ENCODE measurements around the gene P2RX3. TPM values are rescaled to one million over a fixed set of nuclear protein-coding genes. Genes with fewer than 3 reads are reported as not detected.

P2RX3 gene
- total RNA-seq, 2 experiments from 2014 or later: not detected

DNA sequence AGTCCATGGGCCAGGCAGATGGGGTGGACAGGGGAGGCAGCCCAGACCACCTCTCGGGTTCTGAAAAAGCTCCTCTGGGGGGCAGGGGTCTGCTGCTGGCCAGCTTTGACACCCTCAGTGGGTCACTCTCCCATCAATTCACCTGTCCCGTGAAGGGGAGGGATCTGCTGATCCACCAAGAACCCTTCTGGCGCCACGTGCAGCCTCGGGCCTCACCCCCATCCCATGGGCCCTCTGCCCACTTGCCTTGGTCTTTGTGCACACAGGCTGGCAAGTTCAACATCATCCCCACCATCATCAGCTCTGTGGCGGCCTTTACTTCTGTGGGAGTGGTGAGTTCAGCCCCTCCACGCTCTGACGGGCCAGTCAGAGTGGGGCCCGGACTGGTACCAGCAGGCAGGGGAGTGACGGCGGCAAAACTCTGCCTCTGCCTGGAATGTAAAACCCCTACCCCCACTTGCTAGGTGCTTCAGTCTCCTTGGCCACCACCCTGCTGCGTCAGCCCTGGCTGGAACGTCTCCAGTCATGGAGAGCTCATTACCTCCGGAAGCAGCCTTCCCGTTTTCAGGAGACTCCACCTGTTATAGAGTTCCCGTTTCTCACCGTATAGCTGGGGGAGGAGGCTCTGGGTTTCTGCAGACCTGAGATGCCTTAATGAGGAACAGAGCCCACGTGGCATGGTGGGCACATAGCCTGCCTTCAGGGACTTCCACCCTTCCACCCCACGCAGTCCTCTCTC lies 30.1 kb downstream of the P2RX3 start:
- H3K9me3 Mint-ChIP-seq: no peaks in the 10 kb centered on the region
- no peak overlapping the region for H3K4me3 Mint-ChIP-seq
- no peaks in the 10 kb centered on the region for H3K4me1 Mint-ChIP-seq (ENCODE audit: low read depth)
- ChIA-PET CTCF (interaction anchor here (1.2 to 1.8 kb wide), 2 partner anchors 18 to 23 kb away, joined by 3 to 4 read pairs; no protein-coding TSS in a partner anchor), POLR2A (no interaction called here)
- H3K27me3 Mint-ChIP-seq: no peaks in the 10 kb centered on the region
- no peak overlapping the region for H3K27ac Mint-ChIP-seq
- no peak for DNase-seq
- H3K36me3 Mint-ChIP-seq: no peaks in the 10 kb centered on the region
- intact Hi-C loops (cut with micrococcal nuclease): no loop called here

DNA sequence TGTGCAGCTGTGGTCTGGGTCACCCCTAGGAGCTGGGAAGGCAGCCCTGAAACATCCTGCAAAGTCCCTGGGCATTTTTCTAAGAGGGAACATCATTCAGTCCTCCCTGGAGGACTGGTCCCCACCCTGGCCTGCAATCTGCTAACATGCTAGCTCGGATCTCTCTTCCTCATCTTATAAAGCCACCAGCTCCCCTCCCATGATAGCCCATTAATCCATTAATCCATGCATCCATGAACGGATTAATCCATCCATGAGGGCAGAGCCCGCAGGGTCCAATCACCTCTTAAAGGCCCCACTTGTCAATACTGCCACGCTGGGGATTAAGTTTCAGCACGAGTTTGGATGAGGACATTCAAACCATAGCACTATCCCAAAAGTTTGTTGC lies 30.7 kb downstream of the P2RX3 start:
- H3K4me1 Mint-ChIP-seq (ENCODE audit: low read depth): no peaks in the 10 kb centered on the region
- intact Hi-C loops (cut with micrococcal nuclease): no loop called here
- ChIA-PET POLR2A (no interaction called here), CTCF (interaction anchor here (1.8 kb wide), 1 partner anchor 19 kb away, joined by 4 read pairs; no protein-coding TSS in a partner anchor)
- H3K36me3 Mint-ChIP-seq: no peaks in the 10 kb centered on the region
- no peak for DNase-seq
- no peak overlapping the region for H3K4me3 Mint-ChIP-seq
- no peaks in the 10 kb centered on the region for H3K27me3 Mint-ChIP-seq
- H3K27ac Mint-ChIP-seq: no peak overlapping the region
- no peaks in the 10 kb centered on the region for H3K9me3 Mint-ChIP-seq

DNA sequence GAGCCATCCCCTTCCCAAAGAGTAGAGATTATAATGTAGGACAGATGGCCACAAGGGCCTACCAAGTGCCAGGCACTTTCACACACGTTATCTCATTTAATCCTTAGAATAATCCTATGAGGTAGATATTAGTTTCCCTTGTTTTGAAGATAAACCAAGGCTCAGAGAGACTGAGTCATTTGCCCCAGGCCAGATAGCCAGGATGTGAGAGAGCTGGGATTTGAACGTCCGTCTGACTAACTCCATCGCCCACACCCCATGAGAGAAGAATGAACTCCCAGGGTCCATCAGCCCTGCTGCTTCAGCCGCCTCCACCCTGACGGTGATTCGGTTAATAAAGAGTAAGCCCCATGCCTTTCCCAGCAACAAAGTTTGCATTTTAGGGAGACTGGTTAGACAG lies 32.1 kb downstream of the P2RX3 start:
- DNase-seq: no peak
- ChIA-PET CTCF (no interaction called here), POLR2A (no interaction called here)
- intact Hi-C loops (cut with micrococcal nuclease): no loop called here
- no peak overlapping the region for H3K27ac Mint-ChIP-seq
- no peak overlapping the region for H3K4me3 Mint-ChIP-seq
- no peaks in the 10 kb centered on the region for H3K9me3 Mint-ChIP-seq
- H3K4me1 Mint-ChIP-seq (ENCODE audit: low read depth): no peaks in the 10 kb centered on the region
- no peaks in the 10 kb centered on the region for H3K36me3 Mint-ChIP-seq
- no peaks in the 10 kb centered on the region for H3K27me3 Mint-ChIP-seq

DNA sequence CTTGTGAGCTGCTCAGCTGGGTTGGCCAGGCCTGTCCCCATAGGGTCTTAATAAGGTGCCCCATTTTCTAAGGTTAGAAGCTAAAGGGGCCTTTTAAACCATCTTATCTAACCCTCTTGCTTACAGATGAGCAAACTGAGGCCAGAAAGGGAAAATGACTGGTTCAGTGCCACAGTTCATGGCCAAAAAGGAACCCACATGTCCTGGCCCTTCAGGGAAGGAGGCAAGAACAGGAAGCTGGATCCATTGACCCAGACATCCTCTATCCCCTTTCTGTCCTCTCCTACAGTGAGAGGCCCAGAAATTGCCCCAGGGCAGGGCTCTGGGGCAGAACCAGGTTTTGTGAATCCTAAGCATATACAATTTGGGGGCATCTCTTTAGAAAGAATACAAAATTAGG lies 32.8 kb downstream of the P2RX3 start:
- Mint-ChIP-seq H3K27ac (no peak overlapping the region), H3K4me3 (no peak overlapping the region), H3K9me3 (no peaks in the 10 kb centered on the region), H3K36me3 (no peaks in the 10 kb centered on the region), H3K4me1 (ENCODE audit: low read depth) (no peaks in the 10 kb centered on the region), H3K27me3 (no peaks in the 10 kb centered on the region)
- intact Hi-C loops (cut with micrococcal nuclease): no loop called here
- POLR2A ChIA-PET: no interaction called here
- DNase-seq: no peak
- CTCF ChIA-PET: interaction anchor here (0.8 kb wide), 1 partner anchor 21 kb away, joined by 3 read pairs; no protein-coding TSS in a partner anchor

DNA sequence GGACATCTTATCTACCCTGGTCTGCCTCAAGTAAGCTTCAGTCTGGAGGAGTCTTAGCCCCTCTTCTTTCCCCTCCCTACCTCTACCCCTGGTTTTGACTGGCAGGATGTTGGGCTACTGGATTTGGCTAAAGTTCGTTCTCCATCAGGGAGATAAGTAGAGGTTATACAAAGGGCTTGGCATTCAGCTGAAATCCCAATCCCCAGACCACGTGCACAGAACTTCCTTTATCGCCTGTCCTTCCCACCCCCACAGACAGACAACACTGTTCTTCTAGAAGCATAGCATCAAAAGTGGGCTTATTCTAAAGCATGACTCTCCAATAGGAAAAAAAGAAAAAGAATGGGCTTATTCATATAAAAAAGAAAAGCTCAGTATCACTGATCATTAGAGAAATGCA lies 35.0 kb downstream of the P2RX3 start:
- no peak for DNase-seq
- Mint-ChIP-seq H3K36me3 (no peaks in the 10 kb centered on the region), H3K27ac (no peak overlapping the region), H3K4me1 (ENCODE audit: low read depth) (no peaks in the 10 kb centered on the region), H3K9me3 (no peaks in the 10 kb centered on the region), H3K4me3 (no peak overlapping the region), H3K27me3 (peaks cover 4% of the 10 kb centered on the region)
- CTCF ChIA-PET: no interaction called here
- POLR2A ChIA-PET: no interaction called here
- intact Hi-C loops (cut with micrococcal nuclease): no loop called here

DNA sequence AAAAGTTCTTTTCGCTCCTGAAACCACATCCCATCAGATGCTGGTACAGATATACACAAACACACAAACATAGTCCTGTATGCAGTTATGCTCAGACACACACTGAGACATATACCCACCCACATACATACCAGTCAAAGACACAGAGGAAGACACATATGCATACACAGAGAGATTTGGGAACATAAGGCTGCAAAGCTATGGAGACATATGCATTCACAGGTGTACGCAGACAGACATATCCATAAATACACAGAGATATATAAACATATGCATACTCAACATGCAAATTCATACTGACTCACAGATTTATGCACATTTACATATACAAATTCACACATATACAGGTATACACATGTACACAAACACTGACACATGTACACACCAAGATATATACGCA lies 36.8 kb downstream of the P2RX3 start:
- Mint-ChIP-seq H3K4me3 (no peak overlapping the region), H3K27ac (no peak overlapping the region), H3K36me3 (no peaks in the 10 kb centered on the region), H3K4me1 (ENCODE audit: low read depth) (no peaks in the 10 kb centered on the region), H3K27me3 (peaks cover 11% of the 10 kb centered on the region), H3K9me3 (no peaks in the 10 kb centered on the region)
- no peak for DNase-seq
- POLR2A ChIA-PET: no interaction called here
- intact Hi-C loops (cut with micrococcal nuclease): no loop called here
- CTCF ChIA-PET: no interaction called here

DNA sequence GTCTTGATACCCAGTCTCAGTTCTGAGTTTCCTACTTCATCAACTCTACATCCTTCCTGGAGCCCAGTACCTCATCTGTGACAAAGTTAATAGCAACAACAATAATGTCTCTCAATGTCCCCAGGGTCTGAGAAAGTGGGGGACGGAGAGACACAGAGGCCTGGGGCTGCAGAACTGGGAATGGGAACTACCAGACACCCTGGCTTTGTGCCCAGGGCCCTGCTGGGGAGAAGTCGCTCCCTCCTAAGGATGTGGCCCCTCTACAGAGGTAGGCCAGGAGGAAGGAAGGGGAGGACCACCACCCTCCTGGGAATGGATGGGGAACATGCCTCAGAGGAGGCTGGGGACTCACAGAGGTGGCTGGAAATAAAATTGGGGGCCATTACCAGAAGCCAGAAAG lies 37.3 kb downstream of the P2RX3 start:
- ChIA-PET POLR2A (no interaction called here), CTCF (no interaction called here)
- Mint-ChIP-seq H3K4me3 (no peak overlapping the region), H3K27me3 (peaks cover 13% of the 10 kb centered on the region), H3K36me3 (no peaks in the 10 kb centered on the region), H3K27ac (no peak overlapping the region), H3K9me3 (no peaks in the 10 kb centered on the region), H3K4me1 (ENCODE audit: low read depth) (no peaks in the 10 kb centered on the region)
- intact Hi-C loops (cut with micrococcal nuclease): no loop called here
- no peak for DNase-seq

DNA sequence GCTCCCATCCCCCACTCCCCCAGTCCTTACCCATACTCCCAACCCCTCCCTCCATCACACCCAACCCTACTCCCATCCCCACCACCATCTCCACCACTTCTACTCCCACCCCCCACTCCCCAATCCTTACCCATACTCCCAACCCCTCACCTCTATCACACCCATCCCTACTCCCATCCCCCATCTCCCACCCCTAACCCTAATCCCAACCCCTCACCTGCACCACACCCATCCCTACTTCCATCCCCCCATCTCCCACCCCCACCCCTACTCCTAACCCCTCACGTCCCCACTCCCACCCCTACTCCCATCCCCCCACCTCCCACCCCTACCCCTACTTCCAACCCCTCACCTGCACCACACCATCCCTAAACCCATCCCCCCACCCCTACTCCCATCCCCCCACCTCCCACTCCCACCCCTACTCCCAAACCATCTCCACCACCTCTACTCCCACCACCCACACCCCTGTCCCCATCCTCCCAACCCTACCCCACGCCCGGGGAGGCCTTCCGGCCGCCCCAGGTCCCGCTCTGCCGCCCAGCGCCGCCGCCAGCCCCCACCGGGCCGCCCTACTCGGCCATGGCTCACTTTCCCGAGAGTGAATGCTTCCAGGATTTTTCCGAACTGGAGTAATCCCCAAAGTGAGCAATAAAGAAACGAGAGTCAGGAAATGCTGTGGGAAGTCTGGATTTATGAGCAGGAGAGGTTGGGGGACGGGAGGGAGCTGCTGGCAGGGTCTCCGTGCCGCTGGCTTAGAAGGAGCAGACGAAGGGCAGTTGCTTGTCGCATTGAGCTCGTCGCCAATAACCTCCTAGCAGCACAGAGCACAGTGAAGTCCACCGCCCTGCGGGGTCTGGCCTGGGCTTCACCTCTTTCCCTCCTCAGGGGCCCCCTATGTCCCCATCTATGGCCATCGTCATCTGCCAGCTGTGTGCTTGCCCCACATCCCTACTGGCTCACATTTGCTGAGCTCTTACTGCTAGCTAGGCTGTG lies 38.2 kb downstream of the P2RX3 start:
- ChIA-PET CTCF (no interaction called here), POLR2A (no interaction called here)
- Mint-ChIP-seq H3K4me3 (no peak overlapping the region), H3K36me3 (no peaks in the 10 kb centered on the region), H3K27ac (no peak overlapping the region), H3K9me3 (no peaks in the 10 kb centered on the region), H3K27me3 (peaks cover 13% of the 10 kb centered on the region), H3K4me1 (ENCODE audit: low read depth) (no peaks in the 10 kb centered on the region)
- intact Hi-C loops (cut with micrococcal nuclease): no loop called here
- no peak for DNase-seq

DNA sequence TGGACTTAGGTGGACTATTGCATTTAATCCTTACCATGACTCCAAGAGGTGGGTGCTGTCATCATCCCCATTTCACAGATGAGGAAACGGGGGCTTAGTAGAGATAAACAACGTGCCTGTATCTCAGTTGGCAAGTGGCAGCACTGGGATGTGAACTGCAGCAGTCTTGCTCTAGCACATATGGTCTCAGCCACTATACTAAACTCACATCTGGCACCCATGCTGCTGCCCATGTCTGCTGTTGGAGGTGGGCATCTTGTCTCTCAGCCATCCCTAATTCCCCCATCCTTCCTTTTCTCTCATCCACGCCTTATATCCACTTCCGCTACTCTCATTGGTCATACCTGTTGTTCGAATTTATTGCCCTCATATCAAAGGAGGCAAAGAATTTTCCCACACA lies 39.0 kb downstream of the P2RX3 start:
- no peaks in the 10 kb centered on the region for H3K4me1 Mint-ChIP-seq (ENCODE audit: low read depth)
- H3K27ac Mint-ChIP-seq: no peak overlapping the region
- H3K4me3 Mint-ChIP-seq: no peak overlapping the region
- ChIA-PET CTCF (no interaction called here), POLR2A (no interaction called here)
- DNase-seq: no peak
- no peaks in the 10 kb centered on the region for H3K36me3 Mint-ChIP-seq
- intact Hi-C loops (cut with micrococcal nuclease): no loop called here
- H3K9me3 Mint-ChIP-seq: no peaks in the 10 kb centered on the region
- peaks cover 13% of the 10 kb centered on the region for H3K27me3 Mint-ChIP-seq

DNA sequence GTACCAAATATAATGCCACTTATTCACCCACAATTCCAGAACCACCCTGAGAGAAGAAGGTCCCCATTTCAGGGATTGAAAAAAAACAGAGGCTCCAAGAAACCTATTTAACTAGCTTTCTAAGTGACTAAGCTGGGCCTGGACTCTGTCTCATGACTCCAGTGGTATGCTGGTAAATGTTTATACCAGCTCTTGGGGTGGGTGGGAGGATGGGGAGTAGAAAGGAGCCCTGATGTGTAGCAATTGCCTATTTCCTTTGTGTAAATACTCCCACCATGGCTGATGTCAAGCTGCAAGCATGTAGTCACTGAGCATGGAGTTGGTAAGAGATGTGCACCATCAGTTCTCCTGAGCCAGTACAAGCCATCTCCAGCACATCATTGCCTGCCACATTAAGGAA lies 40.0 kb downstream of the P2RX3 start:
- ChIA-PET CTCF (interaction anchor here (0.6 kb wide), 1 partner anchor 47 kb away, joined by 3 read pairs; no protein-coding TSS in a partner anchor), POLR2A (no interaction called here)
- H3K27me3 Mint-ChIP-seq: peaks cover 13% of the 10 kb centered on the region
- intact Hi-C loops (cut with micrococcal nuclease): no loop called here
- H3K36me3 Mint-ChIP-seq: no peaks in the 10 kb centered on the region
- H3K4me1 Mint-ChIP-seq (ENCODE audit: low read depth): no peaks in the 10 kb centered on the region
- no peak overlapping the region for H3K4me3 Mint-ChIP-seq
- no peak for DNase-seq
- H3K27ac Mint-ChIP-seq: no peak overlapping the region
- no peaks in the 10 kb centered on the region for H3K9me3 Mint-ChIP-seq

DNA sequence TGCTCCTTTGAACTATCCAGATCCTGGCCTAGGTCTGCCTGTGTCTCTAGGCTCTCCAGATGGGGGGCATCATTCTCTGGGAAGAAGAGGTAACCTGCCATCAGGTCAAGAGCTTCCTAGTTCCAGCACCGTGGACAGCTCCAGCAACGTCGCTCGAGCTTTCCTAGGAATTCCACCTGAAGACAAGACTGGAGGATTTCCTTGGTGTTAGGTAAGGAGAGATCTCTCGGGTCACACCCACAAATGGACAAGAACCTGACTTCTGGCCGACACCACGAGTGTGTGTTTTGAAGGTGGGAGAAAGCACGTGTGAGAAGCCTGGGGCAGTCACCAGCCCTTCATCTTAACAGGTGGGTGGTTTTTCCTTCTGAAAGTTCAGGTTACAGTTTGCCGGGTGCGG lies 41.6 kb downstream of the P2RX3 start:
- POLR2A ChIA-PET: no interaction called here
- CTCF ChIA-PET: interaction anchor here (0.8 to 1.4 kb wide), 3 partner anchors 30 to 113 kb away, joined by 3 read pairs; no protein-coding TSS in a partner anchor
- Mint-ChIP-seq H3K27me3 (peaks cover 13% of the 10 kb centered on the region), H3K4me3 (no peak overlapping the region), H3K36me3 (no peaks in the 10 kb centered on the region), H3K27ac (no peak overlapping the region), H3K4me1 (ENCODE audit: low read depth) (no peaks in the 10 kb centered on the region), H3K9me3 (no peaks in the 10 kb centered on the region)
- DNase-seq: no peak
- intact Hi-C loops (cut with micrococcal nuclease): no loop called here

DNA sequence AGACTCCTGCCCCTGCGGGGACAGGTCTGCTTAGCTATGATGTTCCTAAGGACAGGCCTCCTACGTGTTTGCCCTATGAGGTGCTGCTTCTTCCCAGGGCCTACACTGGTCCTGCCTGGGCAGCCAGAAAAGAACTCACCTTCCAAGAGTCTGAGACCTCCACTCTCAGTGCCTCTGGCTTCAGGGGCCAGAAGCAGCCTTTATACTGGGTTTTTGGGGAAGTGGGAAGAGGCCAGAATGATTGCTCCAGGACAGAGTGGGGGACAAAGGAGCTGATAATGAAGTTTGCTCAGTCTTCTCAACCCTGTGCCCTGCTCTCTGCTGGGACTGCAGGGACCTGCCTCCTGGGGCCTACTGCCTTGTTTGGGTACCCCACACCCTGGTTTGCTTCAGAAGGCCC lies 42.8 kb downstream of the P2RX3 start, which contains the start of gene PRG3:
TSS of gene PRG3 (minus strand) at position 176 of the 400 bp plus-strand sequence. CDS start 442 bp downstream, outside the sequence.
- CTCF ChIA-PET: interaction anchor here (1.0 kb wide), 1 partner anchor 31 kb away, joined by 3 read pairs; no protein-coding TSS in a partner anchor

More for the DNA sequence above, 42.8 kb downstream of the P2RX3 start, which contains the start of gene PRG3:
- Mint-ChIP-seq H3K36me3 (no peaks in the 10 kb centered on the region), H3K27me3 (peaks cover 13% of the 10 kb centered on the region), H3K9me3 (no peaks in the 10 kb centered on the region), H3K4me3 (no peak within 1 kb of the TSS), H3K4me1 (ENCODE audit: low read depth) (no peaks in the 10 kb centered on the region), H3K27ac (no peak within 1 kb of the TSS)
- intact Hi-C loops (cut with micrococcal nuclease): no loop called here
- POLR2A ChIA-PET: no interaction called here
- no peak for DNase-seq
